ENCODE data around the gene LRCH1.

DNA sequence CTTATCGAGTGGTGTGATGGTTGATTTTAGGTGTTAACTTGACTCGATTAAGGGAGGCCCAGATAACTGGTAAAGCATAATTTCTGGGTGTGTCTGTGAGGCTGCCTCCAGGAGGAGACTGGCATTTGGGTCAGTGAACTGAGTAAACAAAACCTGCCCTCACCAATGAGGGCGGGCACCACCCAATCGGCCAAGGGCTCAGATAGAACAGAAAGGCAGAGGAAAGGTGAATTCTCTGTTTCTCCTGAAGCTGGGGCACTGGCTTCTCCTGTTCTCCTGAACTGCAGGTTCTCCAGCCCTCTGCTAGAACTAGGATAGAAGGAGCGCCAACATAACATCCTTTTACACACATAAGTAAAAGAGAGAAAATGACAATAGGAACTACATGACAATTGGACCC lies 208.9 kb downstream of the LRCH1 start:
- TF ChIP-seq, protein P1, sequence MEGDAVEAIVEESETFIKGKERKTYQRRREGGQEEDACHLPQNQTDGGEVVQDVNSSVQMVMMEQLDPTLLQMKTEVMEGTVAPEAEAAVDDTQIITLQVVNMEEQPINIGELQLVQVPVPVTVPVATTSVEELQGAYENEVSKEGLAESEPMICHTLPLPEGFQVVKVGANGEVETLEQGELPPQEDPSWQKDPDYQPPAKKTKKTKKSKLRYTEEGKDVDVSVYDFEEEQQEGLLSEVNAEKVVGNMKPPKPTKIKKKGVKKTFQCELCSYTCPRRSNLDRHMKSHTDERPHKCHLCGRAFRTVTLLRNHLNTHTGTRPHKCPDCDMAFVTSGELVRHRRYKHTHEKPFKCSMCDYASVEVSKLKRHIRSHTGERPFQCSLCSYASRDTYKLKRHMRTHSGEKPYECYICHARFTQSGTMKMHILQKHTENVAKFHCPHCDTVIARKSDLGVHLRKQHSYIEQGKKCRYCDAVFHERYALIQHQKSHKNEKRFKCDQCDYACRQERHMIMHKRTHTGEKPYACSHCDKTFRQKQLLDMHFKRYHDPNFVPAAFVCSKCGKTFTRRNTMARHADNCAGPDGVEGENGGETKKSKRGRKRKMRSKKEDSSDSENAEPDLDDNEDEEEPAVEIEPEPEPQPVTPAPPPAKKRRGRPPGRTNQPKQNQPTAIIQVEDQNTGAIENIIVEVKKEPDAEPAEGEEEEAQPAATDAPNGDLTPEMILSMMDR (CRISPR knock-in tag; IDR thresholded peaks at IDR 0.05) = no peak
- TF ChIP-seq, protein P2, sequence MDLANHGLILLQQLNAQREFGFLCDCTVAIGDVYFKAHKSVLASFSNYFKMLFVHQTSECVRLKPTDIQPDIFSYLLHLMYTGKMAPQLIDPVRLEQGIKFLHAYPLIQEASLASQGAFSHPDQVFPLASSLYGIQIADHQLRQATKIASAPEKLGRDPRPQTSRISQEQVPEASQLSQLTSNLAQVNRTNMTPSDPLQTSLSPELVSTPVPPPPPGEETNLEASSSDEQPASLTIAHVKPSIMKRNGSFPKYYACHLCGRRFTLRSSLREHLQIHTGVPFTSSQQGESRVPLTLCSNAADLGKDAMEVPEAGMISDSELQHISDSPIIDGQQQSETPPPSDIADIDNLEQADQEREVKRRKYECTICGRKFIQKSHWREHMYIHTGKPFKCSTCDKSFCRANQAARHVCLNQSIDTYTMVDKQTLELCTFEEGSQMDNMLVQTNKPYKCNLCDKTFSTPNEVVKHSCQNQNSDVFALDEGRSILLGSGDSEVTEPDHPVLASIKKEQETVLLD (CRISPR knock-in tag; IDR thresholded peaks at IDR 0.05; ENCODE audit: low read depth) = no peak
- TF ChIP-seq, protein P3, sequence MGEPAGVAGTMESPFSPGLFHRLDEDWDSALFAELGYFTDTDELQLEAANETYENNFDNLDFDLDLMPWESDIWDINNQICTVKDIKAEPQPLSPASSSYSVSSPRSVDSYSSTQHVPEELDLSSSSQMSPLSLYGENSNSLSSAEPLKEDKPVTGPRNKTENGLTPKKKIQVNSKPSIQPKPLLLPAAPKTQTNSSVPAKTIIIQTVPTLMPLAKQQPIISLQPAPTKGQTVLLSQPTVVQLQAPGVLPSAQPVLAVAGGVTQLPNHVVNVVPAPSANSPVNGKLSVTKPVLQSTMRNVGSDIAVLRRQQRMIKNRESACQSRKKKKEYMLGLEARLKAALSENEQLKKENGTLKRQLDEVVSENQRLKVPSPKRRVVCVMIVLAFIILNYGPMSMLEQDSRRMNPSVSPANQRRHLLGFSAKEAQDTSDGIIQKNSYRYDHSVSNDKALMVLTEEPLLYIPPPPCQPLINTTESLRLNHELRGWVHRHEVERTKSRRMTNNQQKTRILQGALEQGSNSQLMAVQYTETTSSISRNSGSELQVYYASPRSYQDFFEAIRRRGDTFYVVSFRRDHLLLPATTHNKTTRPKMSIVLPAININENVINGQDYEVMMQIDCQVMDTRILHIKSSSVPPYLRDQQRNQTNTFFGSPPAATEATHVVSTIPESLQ (CRISPR knock-in tag; conservative IDR thresholded peaks at IDR 0.05) = no peak
- TF ChIP-seq ZNF251 (CRISPR knock-in tag; IDR thresholded peaks at IDR 0.05) = no peak
- TF ChIP-seq, protein P4, sequence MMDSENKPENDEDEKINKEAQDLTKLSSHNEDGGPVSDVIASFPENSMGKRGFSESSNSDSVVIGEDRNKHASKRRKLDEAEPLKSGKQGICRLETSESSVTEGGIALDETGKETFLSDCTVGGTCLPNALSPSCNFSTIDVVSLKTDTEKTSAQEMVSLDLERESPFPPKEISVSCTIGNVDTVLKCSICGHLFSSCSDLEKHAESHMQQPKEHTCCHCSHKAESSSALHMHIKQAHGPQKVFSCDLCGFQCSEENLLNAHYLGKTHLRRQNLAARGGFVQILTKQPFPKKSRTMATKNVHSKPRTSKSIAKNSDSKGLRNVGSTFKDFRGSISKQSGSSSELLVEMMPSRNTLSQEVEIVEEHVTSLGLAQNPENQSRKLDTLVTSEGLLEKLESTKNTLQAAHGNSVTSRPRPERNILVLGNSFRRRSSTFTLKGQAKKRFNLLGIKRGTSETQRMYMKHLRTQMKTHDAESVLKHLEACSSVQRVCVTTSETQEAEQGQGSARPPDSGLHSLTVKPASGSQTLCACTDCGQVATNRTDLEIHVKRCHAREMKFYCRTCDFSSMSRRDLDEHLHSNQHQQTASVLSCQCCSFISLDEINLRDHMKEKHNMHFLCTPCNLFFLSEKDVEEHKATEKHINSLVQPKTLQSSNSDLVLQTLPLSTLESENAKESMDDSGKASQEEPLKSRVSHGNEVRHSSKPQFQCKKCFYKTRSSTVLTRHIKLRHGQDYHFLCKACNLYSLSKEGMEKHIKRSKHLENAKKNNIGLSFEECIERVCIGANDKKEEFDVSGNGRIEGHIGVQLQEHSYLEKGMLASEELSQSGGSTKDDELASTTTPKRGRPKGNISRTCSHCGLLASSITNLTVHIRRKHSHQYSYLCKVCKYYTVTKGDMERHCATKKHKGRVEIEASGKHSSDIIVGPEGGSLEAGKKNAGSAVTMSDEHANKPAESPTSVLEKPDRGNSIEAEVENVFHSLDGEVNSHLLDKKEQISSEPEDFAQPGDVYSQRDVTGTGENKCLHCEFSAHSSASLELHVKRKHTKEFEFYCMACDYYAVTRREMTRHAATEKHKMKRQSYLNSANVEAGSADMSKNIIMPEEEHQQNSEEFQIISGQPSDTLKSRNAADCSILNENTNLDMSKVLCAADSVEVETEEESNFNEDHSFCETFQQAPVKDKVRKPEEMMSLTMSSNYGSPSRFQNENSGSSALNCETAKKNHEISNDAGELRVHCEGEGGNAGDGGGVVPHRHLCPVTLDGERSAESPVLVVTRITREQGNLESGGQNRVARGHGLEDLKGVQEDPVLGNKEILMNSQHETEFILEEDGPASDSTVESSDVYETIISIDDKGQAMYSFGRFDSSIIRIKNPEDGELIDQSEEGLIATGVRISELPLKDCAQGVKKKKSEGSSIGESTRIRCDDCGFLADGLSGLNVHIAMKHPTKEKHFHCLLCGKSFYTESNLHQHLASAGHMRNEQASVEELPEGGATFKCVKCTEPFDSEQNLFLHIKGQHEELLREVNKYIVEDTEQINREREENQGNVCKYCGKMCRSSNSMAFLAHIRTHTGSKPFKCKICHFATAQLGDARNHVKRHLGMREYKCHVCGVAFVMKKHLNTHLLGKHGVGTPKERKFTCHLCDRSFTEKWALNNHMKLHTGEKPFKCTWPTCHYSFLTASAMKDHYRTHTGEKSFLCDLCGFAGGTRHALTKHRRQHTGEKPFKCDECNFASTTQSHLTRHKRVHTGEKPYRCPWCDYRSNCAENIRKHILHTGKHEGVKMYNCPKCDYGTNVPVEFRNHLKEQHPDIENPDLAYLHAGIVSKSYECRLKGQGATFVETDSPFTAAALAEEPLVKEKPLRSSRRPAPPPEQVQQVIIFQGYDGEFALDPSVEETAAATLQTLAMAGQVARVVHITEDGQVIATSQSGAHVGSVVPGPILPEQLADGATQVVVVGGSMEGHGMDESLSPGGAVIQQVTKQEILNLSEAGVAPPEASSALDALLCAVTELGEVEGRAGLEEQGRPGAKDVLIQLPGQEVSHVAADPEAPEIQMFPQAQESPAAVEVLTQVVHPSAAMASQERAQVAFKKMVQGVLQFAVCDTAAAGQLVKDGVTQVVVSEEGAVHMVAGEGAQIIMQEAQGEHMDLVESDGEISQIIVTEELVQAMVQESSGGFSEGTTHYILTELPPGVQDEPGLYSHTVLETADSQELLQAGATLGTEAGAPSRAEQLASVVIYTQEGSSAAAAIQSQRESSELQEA (CRISPR knock-in tag; IDR thresholded peaks at IDR 0.05; ENCODE audit: not compliant biosample characterization) = no peak
- TF ChIP-seq ZNF143 (CRISPR knock-in tag; IDR thresholded peaks at IDR 0.05) = no peak
- no peak for TF ChIP-seq HDAC2 (CRISPR knock-in tag; IDR thresholded peaks at IDR 0.05)
- TF ChIP-seq ZNF709 (CRISPR knock-in tag; IDR thresholded peaks at IDR 0.05) = no peak
- TF ChIP-seq ZNF160 (CRISPR knock-in tag; IDR thresholded peaks at IDR 0.05) = no peak

Data from HepG2 (cell line).